ENCODE results near the gene SPRED1.
"Not testable (repeated sequence)": the region's sequence is repeated elsewhere in the genome, so short reads cannot be mapped to it uniquely, and the experiment has no call there.

Gene SPRED1

GRCh38 chr15:38275959-38276358 is 23.3 kb downstream of the SPRED1 start:
- no peak for TF ChIP-seq SP1 (IDR thresholded peaks at IDR 0.05)
- TF ChIP-seq BHLHE40 (IDR thresholded peaks at IDR 0.05; ENCODE audit: borderline replicate concordance), result no peak
- no peak for TF ChIP-seq FOXK2 (IDR thresholded peaks at IDR 0.05)
- no peak for TF ChIP-seq FOXM1 (IDR thresholded peaks at IDR 0.05; ENCODE audit: borderline replicate concordance)
- ChIA-PET CTCF (no interaction called here), POLR2A (no interaction called here)
- no peak for DNase-seq (ENCODE audit: extremely low spot score)

GRCh38 chr15:38277281-38277680 is 24.6 kb downstream of the SPRED1 start:
- CTCF ChIA-PET; DNase-seq (ENCODE audit: extremely low spot score); POLR2A ChIA-PET: not testable (repeated sequence)

- TF ChIP-seq L3MBTL2 (conservative IDR thresholded peaks at IDR 0.05) (no peak), CTBP1 (IDR thresholded peaks at IDR 0.05; ENCODE audit: borderline replicate concordance) (no peak), PKNOX1 (IDR thresholded peaks at IDR 0.05) (no peak), HDGF (IDR thresholded peaks at IDR 0.05; ENCODE audit: borderline replicate concordance) (no peak), FOXA1 (IDR thresholded peaks at IDR 0.05) (no peak), FOXK2 (IDR thresholded peaks at IDR 0.05) (no peak), FOXM1 (IDR thresholded peaks at IDR 0.05; ENCODE audit: borderline replicate concordance) (no peak), BHLHE40 (IDR thresholded peaks at IDR 0.05; ENCODE audit: borderline replicate concordance) (no peak), LEF1 (IDR thresholded peaks at IDR 0.05; ENCODE audit: borderline replicate concordance) (no peak), NFRKB (IDR thresholded peaks at IDR 0.05) (no peak), SUZ12 (IDR thresholded peaks at IDR 0.05) (no peak), ELF4 (IDR thresholded peaks at IDR 0.05) (no peak), SP1 (IDR thresholded peaks at IDR 0.05) (no peak), TARDBP (IDR thresholded peaks at IDR 0.05) (no peak), ARNT (IDR thresholded peaks at IDR 0.05) (no peak), ZNF384 (IDR thresholded peaks at IDR 0.05) (no peak)
- no peak for DNase-seq (ENCODE audit: extremely low spot score)
- CTCF ChIA-PET, result interaction anchor here (0.6 kb wide), 1 partner anchor 65 kb away, joined by 4 read pairs; no protein-coding TSS in a partner anchor
- POLR2A ChIA-PET, result no interaction called here
Measured at GRCh38 chr15:38281031-38281430, 28.4 kb downstream of the SPRED1 start.

- no peak for DNase-seq (ENCODE audit: extremely low spot score)
- ChIA-PET CTCF (no interaction called here), POLR2A (no interaction called here)
- TF ChIP-seq ZNF384 (IDR thresholded peaks at IDR 0.05) (no peak), FOXK2 (IDR thresholded peaks at IDR 0.05) (no peak), BHLHE40 (IDR thresholded peaks at IDR 0.05; ENCODE audit: borderline replicate concordance) (no peak), CTBP1 (IDR thresholded peaks at IDR 0.05; ENCODE audit: borderline replicate concordance) (no peak), ELF4 (IDR thresholded peaks at IDR 0.05) (no peak), SP1 (IDR thresholded peaks at IDR 0.05) (no peak), HDGF (IDR thresholded peaks at IDR 0.05; ENCODE audit: borderline replicate concordance) (no peak), LEF1 (IDR thresholded peaks at IDR 0.05; ENCODE audit: borderline replicate concordance) (no peak), NFRKB (IDR thresholded peaks at IDR 0.05) (no peak), PKNOX1 (IDR thresholded peaks at IDR 0.05) (no peak), TARDBP (IDR thresholded peaks at IDR 0.05) (no peak), ARNT (IDR thresholded peaks at IDR 0.05) (no peak), SUZ12 (IDR thresholded peaks at IDR 0.05) (no peak), L3MBTL2 (conservative IDR thresholded peaks at IDR 0.05) (no peak), FOXA1 (IDR thresholded peaks at IDR 0.05) (no peak), FOXM1 (IDR thresholded peaks at IDR 0.05; ENCODE audit: borderline replicate concordance) (no peak)
Measured at GRCh38 chr15:38283010-38283409, 30.4 kb downstream of the SPRED1 start.

GRCh38 chr15:38285456-38285855 is 32.8 kb downstream of the SPRED1 start:
- DNase-seq (ENCODE audit: extremely low spot score), result no peak
- TF ChIP-seq ZNF384 (IDR thresholded peaks at IDR 0.05), result no peak
- ChIA-PET POLR2A (no interaction called here), CTCF (interaction anchor here (0.6 kb wide), 2 partner anchors 13 to 53 kb away, joined by 3 to 4 read pairs; no protein-coding TSS in a partner anchor)

GRCh38 chr15:38294126-38294525 is 41.5 kb downstream of the SPRED1 start:
- POLR2A ChIA-PET, result no interaction called here

More at GRCh38 chr15:38294126-38294525, 41.5 kb downstream of the SPRED1 start:
- CTCF ChIA-PET, result no interaction called here
- DNase-seq (ENCODE audit: extremely low spot score), result no peak
- TF ChIP-seq SP1 (IDR thresholded peaks at IDR 0.05), result no peak
- no peak for TF ChIP-seq ZNF384 (IDR thresholded peaks at IDR 0.05)
- no peak for TF ChIP-seq CTBP1 (IDR thresholded peaks at IDR 0.05; ENCODE audit: borderline replicate concordance)
- no peak for TF ChIP-seq FOXK2 (IDR thresholded peaks at IDR 0.05)
- TF ChIP-seq ARNT (IDR thresholded peaks at IDR 0.05), result no peak
- TF ChIP-seq TARDBP (IDR thresholded peaks at IDR 0.05), result no peak
- no peak for TF ChIP-seq HDGF (IDR thresholded peaks at IDR 0.05; ENCODE audit: borderline replicate concordance)
- TF ChIP-seq FOXA1 (IDR thresholded peaks at IDR 0.05), result no peak
- TF ChIP-seq L3MBTL2 (conservative IDR thresholded peaks at IDR 0.05), result no peak
- no peak for TF ChIP-seq FOXM1 (IDR thresholded peaks at IDR 0.05; ENCODE audit: borderline replicate concordance)
- TF ChIP-seq ELF4 (IDR thresholded peaks at IDR 0.05), result no peak
- TF ChIP-seq NFRKB (IDR thresholded peaks at IDR 0.05), result no peak
- no peak for TF ChIP-seq PKNOX1 (IDR thresholded peaks at IDR 0.05)
- TF ChIP-seq BHLHE40 (IDR thresholded peaks at IDR 0.05; ENCODE audit: borderline replicate concordance), result no peak
- no peak for TF ChIP-seq SUZ12 (IDR thresholded peaks at IDR 0.05)
- TF ChIP-seq LEF1 (IDR thresholded peaks at IDR 0.05; ENCODE audit: borderline replicate concordance), result no peak

Measured in HEK293T (cell line).